CD4-positive, alpha-beta T cell treated with Interleukin-4 for 1 hour (primary cell): Measurements from ENCODE around the gene PDE11A.
"Not testable (repeated sequence)": the region's sequence is repeated elsewhere in the genome, so short reads cannot be mapped to it uniquely, and the experiment has no call there.

Experiments
- DNase-seq, 2 donors: peaks; one replicate each; pipeline ENCODE4 v3.0.0-alpha.2; 2020 to 2022

The PDE11A gene

DNA sequence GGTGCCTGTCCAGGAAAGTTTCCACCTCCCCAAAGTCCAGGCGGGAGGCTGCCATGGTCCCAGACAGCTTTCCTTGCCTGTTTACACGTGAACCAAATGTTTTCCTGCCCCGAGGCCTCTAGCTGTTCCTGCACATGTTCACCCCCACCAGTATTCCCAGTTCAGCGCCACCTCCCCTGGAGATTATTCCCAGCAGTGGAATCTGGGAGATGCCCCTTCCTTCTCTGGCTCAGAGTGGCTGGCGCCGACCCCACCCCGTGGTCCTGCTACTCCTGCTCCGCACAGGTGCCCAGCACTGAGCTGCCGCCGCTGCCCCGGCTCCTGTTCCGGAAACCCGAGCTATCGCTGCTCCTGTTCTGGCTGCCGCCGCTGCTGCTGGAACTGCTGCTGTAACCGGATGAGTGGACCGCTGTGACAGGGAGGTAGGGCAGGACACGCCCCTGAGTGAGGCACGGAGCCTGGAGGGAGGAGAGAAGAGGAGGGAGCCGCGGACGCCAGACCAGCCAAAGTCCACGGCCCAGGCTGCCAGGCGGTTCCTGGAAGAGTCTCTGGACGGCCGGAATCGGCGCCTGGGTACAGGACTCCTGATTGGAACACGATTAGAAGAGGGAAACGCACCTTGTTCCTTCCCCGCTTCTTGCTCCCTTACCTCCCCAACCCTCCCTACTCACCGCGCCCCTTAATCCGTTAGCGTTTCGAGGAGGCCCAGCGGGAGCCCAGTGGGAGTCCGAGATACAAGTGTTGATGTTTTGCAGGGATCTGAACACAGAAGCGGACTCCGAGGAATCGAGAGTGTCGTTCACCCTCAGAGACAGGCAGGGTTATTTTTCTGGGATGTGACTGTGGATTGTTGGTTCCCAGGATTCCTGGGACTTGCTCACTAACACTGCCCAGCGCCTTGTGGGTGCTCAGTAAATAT is at the start of gene PDE11A:
Gene PDE11A, minus strand, starts transcription at position 395 of the 919 bp plus-strand sequence. Its CDS starts 340 bp downstream, at position 55.
- peak; percentile 4 to 12 for DNase-seq

DNA sequence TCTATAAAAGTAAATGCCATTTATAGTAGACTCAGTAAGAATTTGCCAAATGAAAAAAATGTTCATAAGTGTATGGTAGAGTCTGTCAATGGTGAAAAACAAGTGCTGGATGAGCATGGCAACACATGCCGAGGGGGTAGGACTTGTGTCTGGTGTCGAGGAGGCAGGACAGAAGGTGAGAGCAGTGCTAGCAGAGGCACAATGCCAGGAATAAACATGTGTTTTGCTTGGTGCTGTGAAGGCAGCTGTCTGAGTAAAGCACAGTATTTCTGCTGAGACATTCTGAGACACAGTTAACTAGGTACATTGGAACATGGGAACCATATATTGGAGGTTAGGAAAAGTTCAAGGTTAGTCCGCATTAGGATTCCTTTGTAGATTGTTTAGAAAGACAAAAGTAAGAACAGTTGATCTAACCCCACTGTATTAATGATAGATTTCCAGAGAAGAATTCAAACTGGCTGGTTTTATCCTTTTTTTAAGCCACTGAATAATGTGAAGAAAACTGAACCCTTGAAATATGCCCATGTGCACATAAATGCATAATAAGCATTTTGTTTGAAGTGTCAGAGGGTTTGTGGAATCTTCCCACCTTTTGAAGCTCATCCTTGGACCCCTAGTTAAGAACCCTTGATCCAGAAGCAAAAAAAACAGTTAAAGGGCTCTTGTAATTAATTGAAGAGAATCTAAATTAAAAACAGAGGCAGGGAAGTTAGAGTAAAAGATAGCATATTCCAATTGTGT is 46.8 kb upstream of the PDE11A start:
- DNase-seq = no peak

DNA sequence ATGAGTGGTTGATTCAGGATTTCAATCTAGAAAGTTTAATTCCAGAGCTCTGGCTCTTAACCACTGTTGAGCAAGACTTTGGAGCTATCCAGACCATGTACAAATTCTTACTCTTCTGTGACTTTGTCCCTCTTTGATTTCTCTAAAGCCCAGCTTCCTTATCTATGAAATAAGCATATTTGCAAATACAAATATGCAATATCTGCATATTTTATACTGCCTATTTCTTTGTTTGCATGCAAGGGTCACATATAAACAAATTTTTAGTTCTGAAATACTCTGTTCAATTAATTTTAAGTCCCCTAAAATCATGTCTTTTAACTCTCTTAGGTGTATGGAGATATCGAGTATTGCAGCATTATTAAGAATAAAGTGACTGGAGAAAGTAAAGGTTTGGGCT is 45.1 kb upstream of the PDE11A start:
- no peak for DNase-seq

DNA sequence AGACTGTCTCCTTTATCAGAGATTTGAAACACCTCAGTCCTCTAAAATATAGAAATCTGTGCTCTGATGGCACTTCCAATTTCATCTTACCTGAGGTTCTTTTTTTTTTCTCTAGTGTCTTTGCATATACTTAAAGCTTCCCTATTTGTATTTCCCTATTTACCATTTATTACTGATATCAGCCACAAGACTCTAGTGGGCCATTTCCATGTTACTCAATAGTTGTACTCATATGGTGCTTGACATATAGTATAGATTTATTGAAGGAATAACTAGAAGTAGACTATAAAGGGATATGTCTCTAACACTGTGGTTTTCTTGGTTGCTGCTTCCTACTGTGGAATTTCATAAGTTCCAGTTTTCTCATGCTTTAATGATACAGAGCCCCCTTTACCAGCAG is 42.7 kb upstream of the PDE11A start:
- no peak for DNase-seq

DNA sequence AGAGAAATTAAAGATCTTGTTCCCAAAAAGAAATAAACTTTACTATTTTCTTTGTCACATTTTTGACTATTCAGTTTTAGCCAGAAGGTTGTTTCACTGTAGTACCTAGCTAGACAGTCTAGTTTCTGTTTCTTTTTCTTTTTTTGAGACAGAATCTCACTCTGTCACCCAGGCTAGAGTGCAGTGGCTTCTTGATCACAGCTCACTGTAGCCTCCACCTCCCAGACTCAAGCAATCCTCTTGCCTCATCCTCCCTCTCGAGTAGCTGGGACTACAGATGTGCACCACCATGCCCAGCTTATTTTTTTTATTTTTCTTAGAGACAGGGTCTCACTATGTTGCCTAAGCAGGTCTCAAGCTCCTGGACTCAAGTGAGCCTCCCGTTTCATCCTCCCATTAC is 41.9 kb upstream of the PDE11A start:
- DNase-seq = no peak

DNA sequence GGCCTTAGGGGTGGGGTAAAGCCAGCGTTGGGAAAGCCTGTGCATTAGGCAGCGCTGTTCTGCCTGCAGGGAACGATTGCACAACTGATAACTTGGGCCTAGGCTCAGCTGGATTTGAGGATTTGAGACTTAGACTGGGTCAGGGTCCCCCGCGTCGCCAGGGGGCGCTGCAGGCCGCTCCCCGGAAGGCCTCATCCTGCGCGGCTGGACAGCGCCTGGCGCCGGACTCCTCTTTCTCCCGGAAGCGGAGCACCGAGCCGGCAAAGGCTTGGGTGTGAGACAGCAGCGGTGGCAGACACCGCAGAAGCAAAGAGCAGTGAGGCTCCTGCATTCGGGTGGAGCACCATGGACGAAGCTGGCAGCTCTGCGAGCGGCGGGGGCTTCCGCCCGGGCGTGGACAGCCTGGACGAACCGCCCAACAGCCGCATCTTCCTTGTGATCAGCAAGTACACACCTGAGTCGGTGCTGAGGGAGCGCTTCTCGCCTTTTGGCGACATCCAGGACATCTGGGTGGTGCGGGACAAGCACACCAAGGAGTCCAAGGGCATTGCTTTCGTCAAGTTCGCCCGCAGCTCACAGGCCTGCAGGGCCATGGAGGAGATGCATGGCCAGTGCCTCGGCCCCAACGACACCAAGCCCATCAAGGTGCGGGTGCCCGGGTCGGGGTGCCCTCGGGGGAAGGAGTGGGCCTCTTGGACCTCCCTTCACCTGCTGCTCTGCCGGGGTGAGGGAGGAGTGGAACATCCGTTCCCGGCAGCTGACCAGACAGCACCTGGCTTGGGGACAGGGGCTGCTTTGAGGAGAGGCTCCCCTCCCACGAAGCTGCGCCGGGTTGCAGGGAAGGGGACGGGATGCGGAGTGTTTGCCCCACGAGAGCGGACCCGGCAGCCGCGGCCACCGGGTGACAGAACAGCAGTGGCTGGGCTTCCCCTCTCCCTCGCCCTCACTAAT is 39.9 kb upstream of the PDE11A start, which contains the start of gene RBM45:
Gene RBM45, plus strand, starts transcription at position 236 of the 951 bp plus-strand sequence. Its CDS starts 110 bp downstream, at position 346.
- DNase-seq = peak; percentile 84 to 87

DNA sequence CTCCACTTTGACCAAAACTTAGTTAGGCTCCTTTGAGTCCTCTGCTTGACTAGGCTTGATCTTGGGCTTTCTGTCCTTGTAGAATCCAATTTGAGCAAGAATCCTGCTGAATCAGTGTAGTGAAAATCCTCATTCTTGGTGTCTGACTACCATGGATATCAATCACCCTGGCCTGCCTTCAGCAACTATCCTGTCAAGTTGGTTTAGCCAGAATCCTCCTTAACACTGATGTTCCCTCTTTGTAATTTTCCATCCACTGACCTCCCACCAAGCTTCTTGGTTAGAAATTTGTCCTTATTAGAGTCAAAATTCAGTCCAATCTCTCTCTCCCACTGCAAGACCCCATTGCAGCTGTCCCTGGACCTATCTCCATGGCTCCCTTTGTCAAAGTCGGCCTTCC is 39.2 kb upstream of the PDE11A start:
- no peak for DNase-seq

DNA sequence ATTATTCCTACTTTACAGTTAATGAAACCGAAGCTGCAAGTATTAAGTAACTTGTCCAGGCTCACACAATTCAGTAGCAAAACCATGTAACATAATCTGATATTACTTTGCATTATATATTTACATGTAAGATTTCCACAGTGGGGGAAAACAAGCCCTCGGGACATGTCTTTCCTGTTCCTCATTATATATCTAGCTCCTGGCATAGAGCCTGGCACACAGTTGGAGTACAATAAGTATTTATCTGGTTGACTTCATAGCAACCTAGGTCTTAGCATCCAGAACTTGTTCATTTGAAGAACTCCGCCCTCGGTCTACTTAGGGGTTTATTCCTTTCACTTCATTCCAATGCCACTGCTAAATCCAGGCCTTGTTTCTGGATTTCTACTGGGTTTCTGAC is 38.1 kb upstream of the PDE11A start:
- no peak for DNase-seq

DNA sequence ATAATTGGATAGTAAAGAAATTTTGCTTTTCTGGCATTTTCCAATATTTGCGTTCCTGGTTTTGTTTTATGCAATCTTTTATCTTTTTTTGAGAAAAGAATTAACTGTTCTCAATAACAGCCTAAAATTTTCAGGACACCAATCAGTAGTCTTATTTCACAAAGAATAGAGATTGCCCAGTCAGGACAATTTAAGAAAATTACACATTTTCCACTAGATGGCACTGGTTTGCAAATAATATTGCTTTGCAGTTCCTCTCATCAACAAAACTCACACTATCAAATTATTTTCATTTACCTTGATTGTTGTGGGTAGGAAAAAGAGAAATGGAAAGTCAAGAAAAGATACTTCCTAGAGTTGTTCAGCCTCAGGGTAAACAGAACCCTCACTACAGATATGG is 37.2 kb upstream of the PDE11A start:
- peak in 1 of 2 donors; percentile 60 for DNase-seq

DNA sequence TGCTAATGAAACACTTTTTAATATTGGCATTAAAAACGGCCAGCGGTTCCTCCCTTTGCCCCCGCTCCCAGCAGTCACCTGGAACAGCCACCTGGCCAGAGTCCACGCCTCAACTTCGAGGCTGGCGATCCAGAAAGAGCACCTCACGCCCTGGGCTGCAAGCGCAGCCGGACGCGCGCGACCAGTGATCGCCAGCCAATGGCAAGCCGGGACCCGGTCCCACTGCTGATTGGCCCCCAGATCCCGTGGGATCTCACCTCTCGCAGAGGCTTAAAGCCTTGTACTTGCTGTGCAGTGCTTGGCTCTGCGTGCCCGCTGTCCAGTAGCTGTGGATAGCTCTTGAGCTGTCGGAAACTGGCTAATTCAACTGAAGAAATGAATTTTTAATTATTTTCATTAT is 35.6 kb upstream of the PDE11A start:
- DNase-seq = no peak

DNA sequence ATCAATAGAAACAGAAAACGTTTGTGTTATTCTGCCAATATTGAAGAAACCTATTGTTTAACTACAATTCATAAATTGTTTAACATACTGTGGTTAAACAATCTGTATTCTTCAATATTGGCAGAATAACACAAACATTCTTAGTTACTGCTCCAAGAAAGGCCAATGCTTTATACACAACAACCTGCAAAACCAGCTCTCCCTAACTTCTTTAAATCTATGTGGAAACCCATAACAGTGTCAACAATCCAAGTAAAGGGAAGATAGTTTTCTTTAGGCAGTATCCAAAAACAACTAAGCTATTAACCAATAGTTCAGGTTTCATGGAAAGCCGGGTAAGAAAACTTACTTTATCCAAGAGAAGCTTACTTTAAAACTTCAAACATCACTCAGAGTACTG is 33.5 kb upstream of the PDE11A start:
- DNase-seq = no peak

DNA sequence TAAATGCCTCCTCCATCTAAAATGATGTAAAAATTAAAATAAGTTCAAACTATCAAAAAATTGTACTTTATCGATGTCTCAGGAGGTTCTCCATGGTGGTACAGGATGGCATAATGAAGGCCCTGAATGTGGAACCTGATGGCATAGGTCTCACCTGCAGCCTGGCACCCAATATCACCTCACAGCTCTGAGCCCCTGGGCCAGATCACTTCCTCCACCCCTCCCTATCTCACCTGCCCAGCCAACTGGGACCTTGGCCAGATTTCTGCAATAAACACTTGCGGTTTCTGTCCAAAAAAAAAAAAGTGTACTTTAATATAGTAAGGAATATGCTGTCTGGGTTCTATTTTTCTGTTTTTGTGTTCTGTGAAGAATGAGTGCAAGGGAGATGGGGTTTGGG is 33.0 kb upstream of the PDE11A start:
- no peak for DNase-seq

DNA sequence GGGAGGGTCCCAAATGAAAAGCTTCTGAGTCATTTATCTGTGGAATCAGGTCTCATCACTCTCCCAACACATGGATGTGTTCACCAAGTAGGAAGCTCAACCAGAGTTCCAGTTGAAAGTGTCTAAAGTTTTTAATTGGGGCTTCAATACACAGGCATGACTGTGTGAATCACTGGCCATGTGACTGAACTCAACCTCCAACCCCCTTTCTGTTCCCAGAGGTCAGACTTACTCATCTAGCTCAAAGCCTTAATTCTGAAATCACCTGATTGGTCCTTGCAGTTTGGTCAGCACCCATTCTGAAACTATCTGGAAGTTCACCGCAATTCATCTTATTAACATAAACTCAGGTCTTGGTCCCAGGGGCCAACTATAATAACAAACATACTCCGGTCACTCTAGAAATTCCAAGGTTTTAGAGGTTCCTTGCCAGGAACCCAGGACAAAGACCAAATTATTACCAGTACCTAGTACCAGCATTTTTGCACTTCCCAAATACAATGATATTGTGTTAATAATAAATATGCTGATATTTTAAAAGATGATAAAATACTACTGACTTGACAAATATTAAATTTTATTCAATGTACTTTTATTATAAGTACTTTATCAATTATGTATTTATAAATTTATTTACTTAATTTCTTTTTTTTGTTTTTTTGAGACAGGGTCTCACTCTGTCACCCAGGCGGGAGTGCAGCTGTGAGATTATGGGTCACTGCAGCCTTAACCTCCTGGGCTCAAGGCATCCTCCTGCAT is 28.9 kb upstream of the PDE11A start:
- no peak for DNase-seq

DNA sequence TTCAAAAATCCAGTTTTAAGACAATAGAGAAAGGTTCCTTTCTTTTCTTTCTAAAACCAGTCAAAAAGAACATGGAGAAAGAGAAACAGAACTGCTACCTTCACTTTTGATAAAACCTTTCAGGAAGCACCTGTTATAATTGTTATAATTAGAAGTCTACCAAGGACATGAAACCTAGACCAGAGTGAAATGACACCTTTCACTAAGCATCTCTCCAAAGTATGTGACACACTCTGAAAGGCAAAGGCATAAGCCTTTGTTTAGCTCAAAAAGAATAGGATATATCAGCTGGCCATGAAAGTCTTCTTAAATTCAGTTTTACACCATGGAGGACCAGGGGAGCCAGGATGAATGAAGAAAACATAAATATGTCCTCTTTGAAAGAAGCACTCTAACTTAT is 20.9 kb upstream of the PDE11A start:
- DNase-seq = no peak

DNA sequence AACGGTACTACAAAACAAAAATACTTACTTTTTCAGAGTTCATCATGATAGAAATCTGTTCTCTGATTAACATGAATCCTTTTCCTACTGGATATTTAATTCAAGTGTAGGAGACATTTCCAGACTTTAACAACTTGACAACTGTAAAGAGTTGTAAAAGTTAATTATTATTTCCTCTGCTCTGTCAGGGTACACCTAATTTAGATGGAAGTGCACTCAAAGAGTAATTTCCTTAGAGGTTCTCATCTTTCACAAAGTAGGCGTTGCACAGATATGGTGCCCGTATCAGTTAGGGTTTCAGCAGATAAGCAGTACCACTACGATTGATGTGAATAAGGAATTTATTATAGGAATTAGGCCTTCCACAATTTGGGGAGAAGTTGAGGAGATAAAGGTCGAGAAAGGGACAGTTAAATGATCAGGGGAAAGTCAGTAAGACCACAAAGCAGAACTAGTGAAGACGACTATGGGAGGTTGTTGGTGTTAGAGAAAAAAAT is 16.2 kb upstream of the PDE11A start:
- no peak for DNase-seq

DNA sequence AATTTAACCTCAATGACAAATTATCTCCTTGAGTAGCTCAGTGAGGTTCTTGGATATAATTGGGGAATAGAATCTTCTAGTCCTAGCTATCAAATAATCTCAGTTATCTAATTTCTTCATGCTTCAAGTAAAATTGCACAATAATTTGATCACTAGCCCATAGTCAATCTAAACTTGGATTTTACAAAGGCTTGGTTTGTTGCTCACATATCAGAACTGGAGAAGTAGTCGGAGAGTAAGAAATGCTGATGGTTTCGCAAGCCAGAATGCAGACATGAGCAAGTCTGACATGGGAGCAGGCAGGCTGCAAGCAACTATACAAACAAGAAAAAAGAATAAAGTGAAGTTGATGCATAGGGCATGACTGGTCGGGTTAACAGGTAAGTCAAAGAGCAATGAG is 11.7 kb upstream of the PDE11A start:
- DNase-seq = no peak

DNA sequence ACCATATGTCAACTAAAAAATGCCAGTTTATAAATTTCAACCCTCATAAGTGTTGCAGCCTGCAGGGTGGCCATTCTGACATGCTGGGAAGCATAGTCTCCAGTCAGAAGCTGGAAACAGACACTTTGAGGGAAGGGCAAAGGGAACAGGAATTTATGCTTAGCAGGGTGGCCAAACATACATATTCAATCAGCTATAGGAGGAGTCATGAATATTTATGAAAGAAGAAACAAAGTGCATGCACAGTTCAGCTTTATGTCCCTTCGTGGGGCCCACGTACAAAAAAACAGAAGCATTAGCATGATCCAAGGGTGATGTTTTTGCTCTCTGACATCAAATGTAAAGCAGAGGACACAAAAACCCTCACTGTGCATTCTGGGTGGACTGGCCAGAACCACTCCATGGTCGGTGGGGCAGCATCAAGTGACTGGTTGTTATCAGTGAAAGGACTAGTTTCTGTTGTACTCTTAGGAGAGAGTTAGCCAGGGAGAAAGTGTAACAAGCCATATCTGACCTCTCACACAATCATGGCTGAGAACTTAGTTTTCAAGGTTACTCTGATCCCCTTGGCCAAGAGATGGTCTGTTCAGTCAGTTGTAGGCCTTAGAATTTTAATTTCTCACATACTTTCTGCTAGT is 9.9 kb upstream of the PDE11A start:
- no peak for DNase-seq

DNA sequence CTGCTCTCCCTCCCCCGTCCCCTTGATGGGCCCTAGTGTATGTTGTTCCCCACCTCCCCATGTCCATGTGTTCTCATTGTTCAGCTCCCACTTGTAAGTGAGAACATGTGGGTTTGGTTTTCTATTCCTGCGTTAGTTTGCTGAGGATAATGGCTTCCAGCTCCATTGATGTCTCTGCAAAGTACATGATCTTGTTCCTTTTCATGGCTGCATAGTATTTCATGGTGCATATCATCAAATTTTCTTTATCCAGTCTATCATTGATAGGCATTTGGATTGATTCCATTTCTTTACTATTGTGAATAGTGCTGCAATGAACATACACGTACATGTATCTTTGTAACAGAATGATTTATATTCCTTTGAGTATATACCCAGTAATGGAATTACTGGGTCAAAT is 6.7 kb upstream of the PDE11A start:
- DNase-seq = not testable (repeated sequence)

DNA sequence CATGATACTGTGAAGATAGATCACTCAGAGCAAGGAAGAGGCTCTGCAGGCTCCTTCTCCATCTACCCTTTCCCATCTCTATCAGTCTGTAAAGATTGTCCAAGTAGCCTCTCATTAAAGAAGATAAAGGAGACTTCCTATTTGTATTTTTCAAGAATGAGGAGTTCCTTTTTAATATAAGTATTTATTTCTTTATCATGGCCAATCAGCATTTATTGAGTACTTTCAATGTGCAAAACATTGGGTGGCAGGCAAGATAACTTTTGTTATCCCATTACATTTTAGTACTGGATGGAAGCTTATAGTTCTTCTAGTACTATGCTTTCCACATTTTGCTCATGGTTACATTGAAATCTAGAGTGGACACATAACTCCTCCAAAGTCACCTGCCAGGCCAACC is 3.6 kb upstream of the PDE11A start:
- DNase-seq = no peak

DNA sequence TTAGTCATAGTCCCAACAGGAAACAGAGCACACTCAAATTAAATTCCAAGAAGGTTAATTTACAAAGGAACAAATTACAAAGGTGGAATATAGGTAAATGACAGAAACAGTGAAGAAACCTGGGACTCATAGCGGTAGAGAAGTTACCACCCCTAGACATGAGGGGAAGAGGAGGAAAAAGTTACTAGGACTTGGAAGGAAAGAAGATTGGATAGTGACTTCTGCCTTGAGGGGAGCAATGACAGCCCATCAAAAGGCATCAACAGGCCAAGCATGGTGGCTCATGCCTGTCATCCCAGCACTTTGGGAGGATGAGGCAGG is 2.4 kb upstream of the PDE11A start:
- no peak for DNase-seq
